HG02588 (cell line): ENCODE results near the gene ATXN7.

Source experiments
- ATAC-seq: cut with Tn5 transposase; IDR thresholded peaks from one replicate; pipeline ENCODE4 v1.9.1; 2021; ENCODE audit warnings: mild to moderate bottlenecking, moderate library complexity; ENCODE audit not compliant: unreplicated experiment

The ATXN7 gene

GRCh38 chr3:63864008-63864964 is 619 bp downstream of the ATXN7 start:
- peak; percentile 49 for ATAC-seq

- ATAC-seq = no peak
These were observed 1.3 kb downstream of the ATXN7 start for GRCh38 chr3:63864965-63865327.

GRCh38 chr3:63867225-63867624 is 3.6 kb downstream of the ATXN7 start:
- no peak for ATAC-seq

GRCh38 chr3:63869940-63870614 is 6.4 kb downstream of the ATXN7 start:
- no peak for ATAC-seq

GRCh38 chr3:63870615-63871005 is 6.9 kb downstream of the ATXN7 start:
- no peak for ATAC-seq

- no peak for ATAC-seq
These were observed 8.7 kb downstream of the ATXN7 start for GRCh38 chr3:63872135-63872924.

- no peak for ATAC-seq
These were observed 11.1 kb downstream of the ATXN7 start for GRCh38 chr3:63874769-63875168.

- no peak for ATAC-seq
These were observed 11.8 kb downstream of the ATXN7 start for GRCh38 chr3:63875510-63875909.

- ATAC-seq = no peak
These were observed 12.6 kb downstream of the ATXN7 start for GRCh38 chr3:63876260-63876659.

- no peak for ATAC-seq
These were observed 14.2 kb downstream of the ATXN7 start for GRCh38 chr3:63877737-63878393.

- ATAC-seq = no peak
These were observed 14.9 kb downstream of the ATXN7 start for GRCh38 chr3:63878394-63879060.

GRCh38 chr3:63880653-63881052 is 17.0 kb downstream of the ATXN7 start:
- ATAC-seq = no peak

- ATAC-seq = no peak
These were observed 23.2 kb downstream of the ATXN7 start for GRCh38 chr3:63886858-63887257.

GRCh38 chr3:63891518-63891917 is 27.9 kb downstream of the ATXN7 start:
- no peak for ATAC-seq

- ATAC-seq = no peak
These were observed 29.2 kb downstream of the ATXN7 start for GRCh38 chr3:63892773-63893352.

GRCh38 chr3:63895422-63896189 is 31.9 kb downstream of the ATXN7 start:
- ATAC-seq = no peak

GRCh38 chr3:63896332-63897030 is 32.8 kb downstream of the ATXN7 start:
- peak; percentile 59 for ATAC-seq

GRCh38 chr3:63900010-63900409 is 36.3 kb downstream of the ATXN7 start:
- ATAC-seq = no peak

GRCh38 chr3:63900459-63900858 is 36.8 kb downstream of the ATXN7 start:
- ATAC-seq = no peak
